Loucy (cell line): ENCODE measurements around the gene RABGAP1.

Source experiments
- EZH2phosphoT487 ChIP-seq: fragments of 200-600 bp; IDR thresholded peaks from 2 replicates; pipeline ENCODE4 v1.6.1; 2018; ENCODE audit warnings: antibody characterized with exemption, mild to moderate bottlenecking, moderate library complexity, borderline replicate concordance
- TF ChIP-seq, protein P1 (sequence below): fragments of 200-600 bp; sonication (generic); conservative IDR thresholded peaks from 2 replicates; pipeline ENCODE4 v1.5.1; 2014; ENCODE audit warnings: mild to moderate bottlenecking, antibody characterized with exemption, low read length

- TF ChIP-seq, protein P1, sequence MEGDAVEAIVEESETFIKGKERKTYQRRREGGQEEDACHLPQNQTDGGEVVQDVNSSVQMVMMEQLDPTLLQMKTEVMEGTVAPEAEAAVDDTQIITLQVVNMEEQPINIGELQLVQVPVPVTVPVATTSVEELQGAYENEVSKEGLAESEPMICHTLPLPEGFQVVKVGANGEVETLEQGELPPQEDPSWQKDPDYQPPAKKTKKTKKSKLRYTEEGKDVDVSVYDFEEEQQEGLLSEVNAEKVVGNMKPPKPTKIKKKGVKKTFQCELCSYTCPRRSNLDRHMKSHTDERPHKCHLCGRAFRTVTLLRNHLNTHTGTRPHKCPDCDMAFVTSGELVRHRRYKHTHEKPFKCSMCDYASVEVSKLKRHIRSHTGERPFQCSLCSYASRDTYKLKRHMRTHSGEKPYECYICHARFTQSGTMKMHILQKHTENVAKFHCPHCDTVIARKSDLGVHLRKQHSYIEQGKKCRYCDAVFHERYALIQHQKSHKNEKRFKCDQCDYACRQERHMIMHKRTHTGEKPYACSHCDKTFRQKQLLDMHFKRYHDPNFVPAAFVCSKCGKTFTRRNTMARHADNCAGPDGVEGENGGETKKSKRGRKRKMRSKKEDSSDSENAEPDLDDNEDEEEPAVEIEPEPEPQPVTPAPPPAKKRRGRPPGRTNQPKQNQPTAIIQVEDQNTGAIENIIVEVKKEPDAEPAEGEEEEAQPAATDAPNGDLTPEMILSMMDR = no peak
- no peak for TF ChIP-seq EZH2phosphoT487
Observed at GRCh38 chr9:123099548-123099947, 158.7 kb downstream of the RABGAP1 start.
